DMS114 treated with DMSO at 0.1 percent for 48 hours (cell line): ENCODE data around the gene MB.

Experiments
- DNase-seq: peaks from one replicate; lab custom pipeline; 2025; ENCODE audit not compliant: unreplicated experiment; lab: John Stamatoyannopoulos, UW

Gene MB

GRCh38 chr22:35577799-35578659, 39.1 kb downstream of the MB start:
- DNase-seq, result no peak

- DNase-seq, result no peak
Measured at GRCh38 chr22:35576671-35577070, 40.5 kb downstream of the MB start.

GRCh38 chr22:35575116-35575748, 41.9 kb downstream of the MB start:
- DNase-seq, result no peak

GRCh38 chr22:35572556-35572955, 44.6 kb downstream of the MB start:
- no peak for DNase-seq

- DNase-seq, result no peak
Measured at GRCh38 chr22:35570686-35571194, 46.4 kb downstream of the MB start.

GRCh38 chr22:35569916-35570315, 47.2 kb downstream of the MB start:
- no peak for DNase-seq

GRCh38 chr22:35568751-35569739, 48.1 kb downstream of the MB start:
- DNase-seq, result no peak

GRCh38 chr22:35567351-35568141, 49.6 kb downstream of the MB start:
- DNase-seq, result no peak

GRCh38 chr22:35564975-35565867, 51.9 kb downstream of the MB start:
- no peak for DNase-seq

- DNase-seq, result no peak
Measured at GRCh38 chr22:35563211-35563610, 53.9 kb downstream of the MB start.

GRCh38 chr22:35561796-35562526, 55.2 kb downstream of the MB start:
- no peak for DNase-seq

- no peak for DNase-seq
Measured at GRCh38 chr22:35560824-35561223, 56.3 kb downstream of the MB start.

- no peak for DNase-seq
Measured at GRCh38 chr22:35560366-35560765, 56.8 kb downstream of the MB start.

- DNase-seq, result no peak
Measured at GRCh38 chr22:35559354-35560005, 57.6 kb downstream of the MB start.

GRCh38 chr22:35558719-35559118, 58.4 kb downstream of the MB start:
- DNase-seq, result no peak

- no peak for DNase-seq
Measured at GRCh38 chr22:35558031-35558430, 59.1 kb downstream of the MB start.
